ENCODE measurements around the gene PRKCA. TPM values are rescaled to one million over a fixed set of nuclear protein-coding genes. Genes with fewer than 3 reads are reported as not detected.

PRKCA gene
- total and polyA plus RNA-seq, 9 of the 15 experiments (the other 6 are each of a cell fraction or from before 2014, with no cell fraction given): 3.2 to 33.0 (median 17.8) TPM

DNA sequence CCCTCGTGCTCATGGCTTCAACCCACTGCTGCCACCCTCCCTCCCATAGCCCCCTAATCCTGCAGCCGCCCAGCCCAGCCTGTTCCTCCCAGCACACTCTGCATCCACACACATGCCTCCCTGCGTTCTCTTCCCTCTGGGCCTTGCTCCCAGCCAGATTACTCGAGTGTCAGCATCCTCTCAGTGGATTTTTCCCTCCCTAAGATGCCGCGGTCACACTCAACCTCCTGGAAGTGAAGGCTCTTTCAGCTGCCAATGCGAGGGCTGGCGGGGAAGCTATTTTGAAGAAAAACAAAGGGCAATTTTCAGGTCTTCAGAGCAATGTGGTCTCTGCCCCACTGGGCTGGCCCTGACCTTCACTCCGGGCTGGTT, 509.3 kb downstream of the PRKCA start (continued):
- TF ChIP-seq, protein P1, sequence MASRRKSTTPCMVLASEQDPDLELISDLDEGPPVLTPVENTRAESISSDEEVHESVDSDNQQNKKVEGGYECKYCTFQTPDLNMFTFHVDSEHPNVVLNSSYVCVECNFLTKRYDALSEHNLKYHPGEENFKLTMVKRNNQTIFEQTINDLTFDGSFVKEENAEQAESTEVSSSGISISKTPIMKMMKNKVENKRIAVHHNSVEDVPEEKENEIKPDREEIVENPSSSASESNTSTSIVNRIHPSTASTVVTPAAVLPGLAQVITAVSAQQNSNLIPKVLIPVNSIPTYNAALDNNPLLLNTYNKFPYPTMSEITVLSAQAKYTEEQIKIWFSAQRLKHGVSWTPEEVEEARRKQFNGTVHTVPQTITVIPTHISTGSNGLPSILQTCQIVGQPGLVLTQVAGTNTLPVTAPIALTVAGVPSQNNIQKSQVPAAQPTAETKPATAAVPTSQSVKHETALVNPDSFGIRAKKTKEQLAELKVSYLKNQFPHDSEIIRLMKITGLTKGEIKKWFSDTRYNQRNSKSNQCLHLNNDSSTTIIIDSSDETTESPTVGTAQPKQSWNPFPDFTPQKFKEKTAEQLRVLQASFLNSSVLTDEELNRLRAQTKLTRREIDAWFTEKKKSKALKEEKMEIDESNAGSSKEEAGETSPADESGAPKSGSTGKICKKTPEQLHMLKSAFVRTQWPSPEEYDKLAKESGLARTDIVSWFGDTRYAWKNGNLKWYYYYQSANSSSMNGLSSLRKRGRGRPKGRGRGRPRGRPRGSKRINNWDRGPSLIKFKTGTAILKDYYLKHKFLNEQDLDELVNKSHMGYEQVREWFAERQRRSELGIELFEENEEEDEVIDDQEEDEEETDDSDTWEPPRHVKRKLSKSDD (conservative IDR thresholded peaks at IDR 0.05; ENCODE audit: low read length): no peak

DNA sequence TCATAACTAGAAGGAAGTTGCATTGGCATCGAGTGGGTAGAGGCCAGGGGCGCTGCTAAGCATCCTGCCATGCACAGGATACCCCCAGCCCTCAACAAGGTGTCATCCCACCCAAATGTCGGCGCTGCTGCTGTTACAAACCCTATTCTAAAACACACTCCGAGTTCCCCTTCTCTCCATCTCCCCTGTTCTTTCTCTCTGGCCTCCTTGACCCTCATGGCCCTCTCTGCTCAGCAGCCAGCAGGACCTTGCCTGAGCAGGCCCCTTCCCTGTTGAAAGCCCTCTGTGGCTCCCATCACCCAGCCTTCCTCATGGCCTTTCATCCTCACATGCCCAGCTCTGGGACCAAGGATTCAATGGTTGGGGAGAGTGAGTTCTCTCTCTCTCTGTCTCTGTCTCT, 510.2 kb downstream of the PRKCA start:
- whole genome bisulfite sequencing (ENCODE audit: insufficient coverage, low coverage, missing lambda C conversion rate): 2% methylated on average over 5 of the region's 5 CpGs
- FAIRE-seq (no peak), DNase-seq (ENCODE audit: extremely low read depth in 1 of 4, low spot score in 3 of 4) (no peak), ATAC-seq (no peak)
- no peak overlapping the region for H3K9ac ChIP-seq (ENCODE audit: insufficient read depth in 1 of 2, low read depth in 2 of 2, low read length in 2 of 2)
- no peak overlapping the region for H2AFZ ChIP-seq (ENCODE audit: low read depth, low read length)
- peaks cover 0 to 20% of the 10 kb centered on the region in 2 experiments; a peak in 2 of 5 replicates for H3K27me3 ChIP-seq (ENCODE audit: control insufficient read depth in 2 of 2, insufficient read depth in 2 of 2, low read length in 2 of 2)
- no peaks in the 10 kb centered on the region for H4K20me1 ChIP-seq (replicated peaks; ENCODE audit: control insufficient read depth, insufficient read depth, low read length)
- intact Hi-C loops (cut with micrococcal nuclease) (no loop called here), in situ Hi-C loops (cut with MboI) (no loop called here)
- no TSS peak for BruUV-seq (replicated peaks)
- no peaks in the 10 kb centered on the region for H3K79me2 ChIP-seq (ENCODE audit: control insufficient read depth, insufficient read depth, low read length)
- no peak overlapping the region for H3K4me2 ChIP-seq (ENCODE audit: insufficient read depth, low read length)
- H3K9me1 ChIP-seq (ENCODE audit: control insufficient read depth, insufficient read depth, low read length): no peaks in the 10 kb centered on the region
- no peak overlapping the region for H3K4me3 ChIP-seq
- no peaks in the 10 kb centered on the region for H3K36me3 ChIP-seq (ENCODE audit: control insufficient read depth, insufficient read depth, low read length)
- POLR2A ChIA-PET: no interaction called here
- CTCF ChIA-PET (ENCODE audit: low intra/inter-chr PET ratio): no interaction called here
- H3K9me3 ChIP-seq (replicated peaks; ENCODE audit: control insufficient read depth, insufficient read depth, low read depth, low read length): no peaks in the 10 kb centered on the region
- no peak overlapping the region for H3K27ac ChIP-seq (ENCODE audit: extremely low read depth, low read depth, low read length)
- H3K4me1 ChIP-seq (replicated peaks in 1 of 2; ENCODE audit: control insufficient read depth in 2 of 2, insufficient read depth in 2 of 2, low read length in 2 of 2): no peaks in the 10 kb centered on the region
- TF ChIP-seq TCFL5 (CRISPR knock-in tag; conservative IDR thresholded peaks at IDR 0.05) (no peak), FUS (optimal IDR thresholded peaks at IDR 0.05; ENCODE audit: low read depth, low read length) (no peak), BACH1 (tag; IDR thresholded peaks at IDR 0.05) (no peak), CTBP1 (IDR thresholded peaks at IDR 0.05; ENCODE audit: borderline replicate concordance) (no peak), DDX20 (tag; IDR thresholded peaks at IDR 0.05; ENCODE audit: low read depth) (no peak)
- TF ChIP-seq, protein P2, sequence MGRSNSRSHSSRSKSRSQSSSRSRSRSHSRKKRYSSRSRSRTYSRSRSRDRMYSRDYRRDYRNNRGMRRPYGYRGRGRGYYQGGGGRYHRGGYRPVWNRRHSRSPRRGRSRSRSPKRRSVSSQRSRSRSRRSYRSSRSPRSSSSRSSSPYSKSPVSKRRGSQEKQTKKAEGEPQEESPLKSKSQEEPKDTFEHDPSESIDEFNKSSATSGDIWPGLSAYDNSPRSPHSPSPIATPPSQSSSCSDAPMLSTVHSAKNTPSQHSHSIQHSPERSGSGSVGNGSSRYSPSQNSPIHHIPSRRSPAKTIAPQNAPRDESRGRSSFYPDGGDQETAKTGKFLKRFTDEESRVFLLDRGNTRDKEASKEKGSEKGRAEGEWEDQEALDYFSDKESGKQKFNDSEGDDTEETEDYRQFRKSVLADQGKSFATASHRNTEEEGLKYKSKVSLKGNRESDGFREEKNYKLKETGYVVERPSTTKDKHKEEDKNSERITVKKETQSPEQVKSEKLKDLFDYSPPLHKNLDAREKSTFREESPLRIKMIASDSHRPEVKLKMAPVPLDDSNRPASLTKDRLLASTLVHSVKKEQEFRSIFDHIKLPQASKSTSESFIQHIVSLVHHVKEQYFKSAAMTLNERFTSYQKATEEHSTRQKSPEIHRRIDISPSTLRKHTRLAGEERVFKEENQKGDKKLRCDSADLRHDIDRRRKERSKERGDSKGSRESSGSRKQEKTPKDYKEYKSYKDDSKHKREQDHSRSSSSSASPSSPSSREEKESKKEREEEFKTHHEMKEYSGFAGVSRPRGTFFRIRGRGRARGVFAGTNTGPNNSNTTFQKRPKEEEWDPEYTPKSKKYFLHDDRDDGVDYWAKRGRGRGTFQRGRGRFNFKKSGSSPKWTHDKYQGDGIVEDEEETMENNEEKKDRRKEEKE (IDR thresholded peaks at IDR 0.05; ENCODE audit: borderline replicate concordance in 1 of 2, control insufficient read depth in 1 of 2, low read depth in 2 of 2, low read length in 1 of 2): no peak
- TF ChIP-seq, protein P3, sequence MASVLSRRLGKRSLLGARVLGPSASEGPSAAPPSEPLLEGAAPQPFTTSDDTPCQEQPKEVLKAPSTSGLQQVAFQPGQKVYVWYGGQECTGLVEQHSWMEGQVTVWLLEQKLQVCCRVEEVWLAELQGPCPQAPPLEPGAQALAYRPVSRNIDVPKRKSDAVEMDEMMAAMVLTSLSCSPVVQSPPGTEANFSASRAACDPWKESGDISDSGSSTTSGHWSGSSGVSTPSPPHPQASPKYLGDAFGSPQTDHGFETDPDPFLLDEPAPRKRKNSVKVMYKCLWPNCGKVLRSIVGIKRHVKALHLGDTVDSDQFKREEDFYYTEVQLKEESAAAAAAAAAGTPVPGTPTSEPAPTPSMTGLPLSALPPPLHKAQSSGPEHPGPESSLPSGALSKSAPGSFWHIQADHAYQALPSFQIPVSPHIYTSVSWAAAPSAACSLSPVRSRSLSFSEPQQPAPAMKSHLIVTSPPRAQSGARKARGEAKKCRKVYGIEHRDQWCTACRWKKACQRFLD (CRISPR knock-in tag; IDR thresholded peaks at IDR 0.05): no peak
- TF ChIP-seq, protein P4, sequence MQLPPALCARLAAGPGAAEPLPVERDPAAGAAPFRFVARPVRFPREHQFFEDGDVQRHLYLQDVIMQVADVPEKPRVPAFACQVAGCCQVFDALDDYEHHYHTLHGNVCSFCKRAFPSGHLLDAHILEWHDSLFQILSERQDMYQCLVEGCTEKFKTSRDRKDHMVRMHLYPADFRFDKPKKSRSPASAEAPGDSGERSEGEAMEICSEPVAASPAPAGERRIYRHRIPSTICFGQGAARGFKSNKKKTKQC (CRISPR knock-in tag; IDR thresholded peaks at IDR 0.05): no peak
- TF ChIP-seq, protein P5, sequence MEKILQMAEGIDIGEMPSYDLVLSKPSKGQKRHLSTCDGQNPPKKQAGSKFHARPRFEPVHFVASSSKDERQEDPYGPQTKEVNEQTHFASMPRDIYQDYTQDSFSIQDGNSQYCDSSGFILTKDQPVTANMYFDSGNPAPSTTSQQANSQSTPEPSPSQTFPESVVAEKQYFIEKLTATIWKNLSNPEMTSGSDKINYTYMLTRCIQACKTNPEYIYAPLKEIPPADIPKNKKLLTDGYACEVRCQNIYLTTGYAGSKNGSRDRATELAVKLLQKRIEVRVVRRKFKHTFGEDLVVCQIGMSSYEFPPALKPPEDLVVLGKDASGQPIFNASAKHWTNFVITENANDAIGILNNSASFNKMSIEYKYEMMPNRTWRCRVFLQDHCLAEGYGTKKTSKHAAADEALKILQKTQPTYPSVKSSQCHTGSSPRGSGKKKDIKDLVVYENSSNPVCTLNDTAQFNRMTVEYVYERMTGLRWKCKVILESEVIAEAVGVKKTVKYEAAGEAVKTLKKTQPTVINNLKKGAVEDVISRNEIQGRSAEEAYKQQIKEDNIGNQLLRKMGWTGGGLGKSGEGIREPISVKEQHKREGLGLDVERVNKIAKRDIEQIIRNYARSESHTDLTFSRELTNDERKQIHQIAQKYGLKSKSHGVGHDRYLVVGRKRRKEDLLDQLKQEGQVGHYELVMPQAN (IDR thresholded peaks at IDR 0.05; ENCODE audit: borderline replicate concordance): no peak

Measured in K562 (cell line).